ENCODE measurements around the gene CAND2.

- TF ChIP-seq CTCF (conservative IDR thresholded peaks at IDR 0.05) (no peak), EZH2 (IDR thresholded peaks at IDR 0.05; ENCODE audit: low read depth) (no peak)
Measured at GRCh38 chr3:12759693-12760565, 36.6 kb upstream of the CAND2 start.

Data from PC-9 (cell line).